ENCODE measurements around the gene NAGLU. TPM values are rescaled to one million over a fixed set of nuclear protein-coding genes. Genes with fewer than 3 reads are reported as not detected.

NAGLU gene
- total and polyA plus RNA-seq, 2 of the 13 experiments (the other 11 are each of a cell fraction or from before 2014, with no cell fraction given) = 28.2 to 40.1 TPM

GRCh38 chr17:42531455-42532354 is 4.3 kb upstream of the NAGLU start (continued):
- TF ChIP-seq SIX1 (CRISPR knock-in tag; IDR thresholded peaks at IDR 0.05; ENCODE audit: borderline replicate concordance) (no peak), LRRFIP1 (CRISPR knock-in tag; conservative IDR thresholded peaks at IDR 0.05) (no peak), MAFF (IDR thresholded peaks at IDR 0.05; ENCODE audit: low read depth, low read length) (no peak), PREB (CRISPR knock-in tag; IDR thresholded peaks at IDR 0.05) (no peak), SMAD3 (CRISPR knock-in tag; IDR thresholded peaks at IDR 0.05) (no peak), ZNF160 (CRISPR knock-in tag; IDR thresholded peaks at IDR 0.05) (no peak; the same call in 1 of the 2 replicates), ZFP91 (CRISPR knock-in tag; IDR thresholded peaks at IDR 0.05; ENCODE audit: borderline replicate concordance) (peak; percentile 63; the same call in 1 of the 2 replicates), PAF1 (CRISPR knock-in tag; IDR thresholded peaks at IDR 0.05) (no peak), ZNF503 (CRISPR knock-in tag; IDR thresholded peaks at IDR 0.05) (0 out of 2 replicates have a peak, but pooled peaks have one; percentile 40), ZNF674 (CRISPR knock-in tag; IDR thresholded peaks at IDR 0.05; ENCODE audit: low read depth) (no peak), TFDP2 (CRISPR knock-in tag; IDR thresholded peaks at IDR 0.05) (no peak), HIVEP1 (CRISPR knock-in tag; IDR thresholded peaks at IDR 0.05) (no peak), MTA1 (CRISPR knock-in tag; IDR thresholded peaks at IDR 0.05; ENCODE audit: borderline replicate concordance) (no peak), ZC3H13 (CRISPR knock-in tag; IDR thresholded peaks at IDR 0.05) (0 out of 2 replicates have a peak, but pooled peaks have one; percentile 60), ZNF224 (CRISPR knock-in tag; IDR thresholded peaks at IDR 0.05) (no peak), RARA (CRISPR knock-in tag; IDR thresholded peaks at IDR 0.05) (peak; percentile 85), ONECUT2 (CRISPR knock-in tag; IDR thresholded peaks at IDR 0.05) (peak; percentile 60), ZSCAN20 (CRISPR knock-in tag; IDR thresholded peaks at IDR 0.05; ENCODE audit: borderline replicate concordance) (no peak), ZNF136 (CRISPR knock-in tag; IDR thresholded peaks at IDR 0.05; ENCODE audit: low read depth) (no peak), POLR2A (IDR thresholded peaks at IDR 0.05; ENCODE audit: insufficient read depth in 1 of 2, low read depth in 2 of 2, low read length in 2 of 2) (peak; percentile 39 to 58; a peak in 3 of 4 replicates), SNRNP70 (IDR thresholded peaks at IDR 0.05; ENCODE audit: low read depth, low read length) (no peak)

Measured in HepG2 (cell line).